Large intestine (tissue), 3 donors: ENCODE results near the gene SERPING1. TPM values are rescaled to one million over a fixed set of nuclear protein-coding genes. Genes with fewer than 3 reads are reported as not detected.

Experiments used
- DNase-seq, 2 donors: peaks; one replicate each; pipeline versions ENCODE4 v3.0.0 to v3.0.0-alpha.2; 2013
- H3K27ac ChIP-seq: one replicate; pipeline ENCODE4 v1.5.1; 2013; ENCODE audit warnings: low read length
- H3K27me3 ChIP-seq: 2 replicates; pipeline ENCODE4 v1.6.1; 2013; ENCODE audit warnings: low read length; ENCODE audit not compliant: control insufficient read depth, insufficient read depth
- H3K36me3 ChIP-seq: 2 replicates; pipeline ENCODE4 v1.6.1; 2013; ENCODE audit warnings: low read length; ENCODE audit not compliant: control insufficient read depth, insufficient read depth
- H3K4me1 ChIP-seq: one replicate; pipeline ENCODE4 v1.6.1; 2013; ENCODE audit warnings: low read length; ENCODE audit not compliant: control insufficient read depth, insufficient read depth
- H3K4me3 ChIP-seq: one replicate; pipeline ENCODE4 v1.5.1; 2013; ENCODE audit warnings: low read length
- H3K9me3 ChIP-seq: one replicate; pipeline ENCODE4 v1.6.1; 2013; ENCODE audit warnings: mild to moderate bottlenecking, low read depth, low read length, moderate library complexity; ENCODE audit not compliant: control insufficient read depth
- WGBS: methylation state at CpG from one replicate; pipeline ENCODE4 v1.1.5; 2013; ENCODE audit warnings: low lambda C conversion rate; ENCODE audit not compliant: insufficient coverage; 5-methylcytosine and 5-hydroxymethylcytosine counted together
- polyA plus RNA-seq: library from polyadenylated mRNA; unstranded; fragments of 120-200 nt; gene quantifications from one replicate; pipeline ENCODE4 v1.2.1, GENCODE V29; 2013

The SERPING1 gene
- polyA plus RNA-seq, 1 donor: 48.9 TPM

GRCh38 chr11:57588046-57588710 lies 9.3 kb upstream of the SERPING1 start:
- no peak overlapping the region for H3K27ac ChIP-seq
- no peak for DNase-seq
- H3K9me3 ChIP-seq: no peaks in the 10 kb centered on the region
- no peak overlapping the region for H3K4me3 ChIP-seq
- no CpG with 5 or more reads among the region's 3 CpGs for WGBS
- no peaks in the 10 kb centered on the region for H3K27me3 ChIP-seq
- H3K36me3 ChIP-seq: no peaks in the 10 kb centered on the region
- H3K4me1 ChIP-seq: no peaks in the 10 kb centered on the region

GRCh38 chr11:57596266-57596885 lies 1.1 kb upstream of the SERPING1 start:
- Histone ChIP-seq H3K4me3 (no peak overlapping the region), H3K36me3 (no peaks in the 10 kb centered on the region), H3K27ac (no peak overlapping the region), H3K4me1 (no peaks in the 10 kb centered on the region), H3K9me3 (no peaks in the 10 kb centered on the region), H3K27me3 (peaks cover 29% of the 10 kb centered on the region)
- WGBS: no CpG with 5 or more reads among the region's 5 CpGs
- no peak for DNase-seq

GRCh38 chr11:57597916-57598830 lies 688 bp downstream of the SERPING1 start:
- H3K4me3 ChIP-seq: peak overlapping the region; percentile 41

GRCh38 chr11:57598831-57599155 lies 1.3 kb downstream of the SERPING1 start:
- WGBS: no CpG with 5 or more reads among the region's 5 CpGs
- Histone ChIP-seq H3K36me3 (no peaks in the 10 kb centered on the region), H3K9me3 (no peaks in the 10 kb centered on the region), H3K27me3 (peaks cover 29% of the 10 kb centered on the region), H3K4me1 (no peaks in the 10 kb centered on the region), H3K4me3 (peak overlapping the region; percentile 41), H3K27ac (peak overlapping the region; percentile 20)
- DNase-seq: peak; percentile 7 to 15

More at GRCh38 chr11:57597916-57598830, 688 bp downstream of the SERPING1 start:
- no peaks in the 10 kb centered on the region for H3K36me3 ChIP-seq
- DNase-seq: peak; percentile 41 to 59
- peaks cover 29% of the 10 kb centered on the region for H3K27me3 ChIP-seq
- 16% methylated on average over 3 of the region's 33 CpGs for WGBS
- no peaks in the 10 kb centered on the region for H3K4me1 ChIP-seq
- H3K9me3 ChIP-seq: no peaks in the 10 kb centered on the region
- H3K27ac ChIP-seq: peak overlapping the region; percentile 36

- no peak for DNase-seq
- no peak overlapping the region for H3K27ac ChIP-seq
- H3K36me3 ChIP-seq: no peaks in the 10 kb centered on the region
- no peaks in the 10 kb centered on the region for H3K4me1 ChIP-seq
- H3K27me3 ChIP-seq: peaks cover 29% of the 10 kb centered on the region
- no peak overlapping the region for H3K4me3 ChIP-seq
- no CpG with 5 or more reads among the region's 2 CpGs for WGBS
- no peaks in the 10 kb centered on the region for H3K9me3 ChIP-seq
Observed at GRCh38 chr11:57599381-57599780, 1.9 kb downstream of the SERPING1 start.

- DNase-seq: no peak
- WGBS: no CpG with 5 or more reads among the region's 3 CpGs
Observed at GRCh38 chr11:57601297-57601696, 3.8 kb downstream of the SERPING1 start.

DNA sequence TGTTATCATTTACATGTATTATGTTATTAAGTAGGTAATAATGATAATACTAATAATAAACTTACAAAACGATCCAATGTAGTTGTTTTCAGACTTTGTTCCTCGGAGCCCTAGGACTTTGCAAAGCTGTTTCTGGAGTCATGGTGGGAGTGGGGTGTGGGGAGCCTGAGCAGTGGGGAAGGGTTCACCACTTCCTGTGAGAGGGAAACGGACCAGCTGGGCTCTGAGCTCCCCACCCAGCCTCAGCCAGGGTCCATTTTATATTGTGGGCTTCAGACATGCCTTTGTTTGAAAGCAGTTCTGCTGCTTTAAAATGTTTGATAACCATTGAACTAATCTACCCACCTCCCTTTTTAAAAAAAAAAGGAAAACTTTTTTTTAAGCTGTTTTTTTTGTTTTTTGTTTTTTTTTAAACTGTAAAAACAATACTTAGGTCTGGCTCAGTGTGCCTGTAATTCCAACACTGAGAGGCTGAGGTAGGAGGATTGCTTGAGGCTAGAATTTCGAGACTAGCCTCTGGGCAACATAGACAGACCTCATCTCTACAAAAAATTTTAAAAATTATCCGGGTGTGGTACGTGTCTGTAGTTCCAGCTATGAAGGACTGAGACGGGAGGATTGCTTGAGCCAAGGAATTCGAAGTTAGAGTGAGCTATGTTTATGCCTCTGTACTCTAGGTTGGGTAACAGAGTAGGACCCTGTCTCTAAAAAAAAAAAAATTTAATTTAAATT lies 7.0 kb downstream of the SERPING1 start:
- 100% methylated on average over 1 of the region's 8 CpGs for WGBS
- DNase-seq: no peak
- Histone ChIP-seq H3K27me3 (peaks cover 3% of the 10 kb centered on the region), H3K36me3 (no peaks in the 10 kb centered on the region), H3K9me3 (no peaks in the 10 kb centered on the region), H3K4me1 (no peaks in the 10 kb centered on the region), H3K4me3 (no peak overlapping the region), H3K27ac (no peak overlapping the region)

More at GRCh38 chr11:57601297-57601696, 3.8 kb downstream of the SERPING1 start:
- Histone ChIP-seq H3K4me1 (no peaks in the 10 kb centered on the region), H3K27me3 (peaks cover 20% of the 10 kb centered on the region), H3K9me3 (no peaks in the 10 kb centered on the region), H3K27ac (no peak overlapping the region), H3K36me3 (no peaks in the 10 kb centered on the region), H3K4me3 (no peak overlapping the region)

- H3K27ac ChIP-seq: no peak overlapping the region
- H3K9me3 ChIP-seq: no peaks in the 10 kb centered on the region
- H3K36me3 ChIP-seq: no peaks in the 10 kb centered on the region
- no CpG with 5 or more reads among the region's 5 CpGs for WGBS
- no peak for DNase-seq
- H3K4me3 ChIP-seq: no peak overlapping the region
- H3K4me1 ChIP-seq: no peaks in the 10 kb centered on the region
- no peaks in the 10 kb centered on the region for H3K27me3 ChIP-seq
Observed at GRCh38 chr11:57605028-57605420, 7.5 kb downstream of the SERPING1 start.

DNA sequence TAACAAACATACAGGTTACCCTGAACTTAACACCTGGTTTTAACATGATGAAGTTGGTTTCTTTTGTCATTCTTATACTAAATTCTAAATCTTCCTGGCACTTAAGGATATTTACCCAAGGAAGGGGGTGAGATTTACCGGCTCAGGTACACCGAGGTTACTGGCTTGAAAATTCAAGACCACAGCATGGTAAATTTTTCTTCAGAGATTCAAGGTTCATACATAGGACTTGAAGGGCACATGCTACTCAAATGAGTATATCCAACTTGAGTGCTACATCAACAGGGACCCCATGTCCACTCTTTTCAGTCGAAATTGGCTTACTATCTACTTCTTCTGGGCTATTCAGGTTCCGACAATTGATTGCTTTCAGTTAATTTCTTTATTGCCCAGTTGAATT lies 12.7 kb downstream of the SERPING1 start:
- no peaks in the 10 kb centered on the region for H3K27me3 ChIP-seq
- H3K4me1 ChIP-seq: no peaks in the 10 kb centered on the region
- no peak for DNase-seq
- no peak overlapping the region for H3K4me3 ChIP-seq
- H3K9me3 ChIP-seq: no peaks in the 10 kb centered on the region
- no peak overlapping the region for H3K27ac ChIP-seq
- peaks cover 6% of the 10 kb centered on the region for H3K36me3 ChIP-seq
- no CpG with 5 or more reads among the region's 4 CpGs for WGBS

- DNase-seq: no peak
- Histone ChIP-seq H3K27me3 (peaks cover 2% of the 10 kb centered on the region), H3K4me1 (no peaks in the 10 kb centered on the region), H3K36me3 (peaks cover 6% of the 10 kb centered on the region), H3K9me3 (peaks cover under 1% of the 10 kb centered on the region), H3K27ac (no peak overlapping the region), H3K4me3 (no peak overlapping the region)
- WGBS: no CpG with 5 or more reads among the region's 10 CpGs
Observed at GRCh38 chr11:57614234-57614772, 16.8 kb downstream of the SERPING1 start.
